ENCODE measurements around the gene HEATR3.

Gene HEATR3

DNA sequence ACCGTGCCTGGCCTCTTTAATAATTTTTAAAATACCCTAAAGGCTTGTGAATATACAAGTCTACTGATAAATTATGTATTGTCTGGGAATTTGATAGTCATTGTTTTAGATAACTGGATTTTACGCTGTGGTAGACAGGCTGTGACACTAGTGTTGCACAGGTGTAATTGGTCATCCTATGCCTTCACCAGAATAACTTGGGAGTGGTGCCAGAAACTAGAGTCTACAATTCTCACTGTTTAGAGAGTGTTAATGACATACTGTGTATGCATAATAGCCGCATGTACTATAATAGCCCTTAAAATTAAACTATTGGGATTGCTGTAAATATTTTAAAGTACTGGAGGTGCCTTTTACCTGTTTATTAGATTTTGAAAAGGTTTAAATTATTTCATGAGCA, 29.3 kb upstream of the HEATR3 start:
- Histone ChIP-seq H3K36me3 (ENCODE audit: control insufficient read depth, insufficient read depth, low read length) (no peaks in the 10 kb centered on the region; the same call in 1 of the 2 replicates), H3K4me3 (ENCODE audit: low read length) (no peak overlapping the region), H3K4me1 (ENCODE audit: control insufficient read depth, insufficient read depth, low read length) (no peaks in the 10 kb centered on the region), H3K9me3 (ENCODE audit: control insufficient read depth, insufficient read depth, low read length) (no peaks in the 10 kb centered on the region), H3K27me3 (ENCODE audit: control insufficient read depth, insufficient read depth, low read length) (no peaks in the 10 kb centered on the region), H3K27ac (ENCODE audit: low read length) (no peak overlapping the region)
- no CpG with 5 or more reads among the region's 3 CpGs for WGBS (ENCODE audit: insufficient coverage, insufficient read length)
- no peak for DNase-seq (ENCODE audit: low read depth, low spot score)

GRCh38 chr16:50037662-50038220, 28.0 kb upstream of the HEATR3 start:
- Histone ChIP-seq H3K9me3 (ENCODE audit: control insufficient read depth, insufficient read depth, low read length) (no peaks in the 10 kb centered on the region), H3K27me3 (ENCODE audit: control insufficient read depth, insufficient read depth, low read length) (no peaks in the 10 kb centered on the region), H3K4me1 (ENCODE audit: control insufficient read depth, insufficient read depth, low read length) (no peaks in the 10 kb centered on the region), H3K27ac (ENCODE audit: low read length) (no peak overlapping the region), H3K36me3 (ENCODE audit: control insufficient read depth, insufficient read depth, low read length) (no peaks in the 10 kb centered on the region), H3K4me3 (ENCODE audit: low read length) (no peak overlapping the region)
- DNase-seq (ENCODE audit: low read depth, low spot score): no peak
- no CpG with 5 or more reads among the region's 2 CpGs for WGBS (ENCODE audit: insufficient coverage, insufficient read length)

DNA sequence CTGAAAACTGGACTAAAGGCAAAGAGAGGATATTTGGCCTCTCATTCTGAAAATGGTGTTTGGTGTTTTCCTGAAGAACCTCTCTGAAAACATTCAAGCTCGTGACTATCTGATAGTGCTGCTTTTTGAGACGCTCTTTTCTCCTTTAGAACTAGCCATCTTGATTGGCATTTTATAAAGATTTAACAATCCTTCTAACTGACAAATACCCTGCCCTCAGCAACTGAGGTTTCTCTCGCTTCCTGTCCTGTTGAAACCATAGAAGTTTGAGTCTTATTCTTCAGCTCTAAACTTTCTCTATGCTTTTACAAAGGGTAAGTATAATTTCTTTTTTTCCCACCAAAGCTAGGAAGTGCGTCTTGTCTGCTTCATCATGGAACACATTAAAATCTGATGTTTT, 27.5 kb upstream of the HEATR3 start:
- no peaks in the 10 kb centered on the region for H3K27me3 ChIP-seq (ENCODE audit: control insufficient read depth, insufficient read depth, low read length)
- H3K4me3 ChIP-seq (ENCODE audit: low read length): no peak overlapping the region
- no peak for DNase-seq (ENCODE audit: low read depth, low spot score)
- no CpG with 5 or more reads among the region's 4 CpGs for WGBS (ENCODE audit: insufficient coverage, insufficient read length)
- H3K4me1 ChIP-seq (ENCODE audit: control insufficient read depth, insufficient read depth, low read length): no peaks in the 10 kb centered on the region
- no peaks in the 10 kb centered on the region for H3K36me3 ChIP-seq (ENCODE audit: control insufficient read depth, insufficient read depth, low read length)
- no peaks in the 10 kb centered on the region for H3K9me3 ChIP-seq (ENCODE audit: control insufficient read depth, insufficient read depth, low read length)
- H3K27ac ChIP-seq (ENCODE audit: low read length): no peak overlapping the region

DNA sequence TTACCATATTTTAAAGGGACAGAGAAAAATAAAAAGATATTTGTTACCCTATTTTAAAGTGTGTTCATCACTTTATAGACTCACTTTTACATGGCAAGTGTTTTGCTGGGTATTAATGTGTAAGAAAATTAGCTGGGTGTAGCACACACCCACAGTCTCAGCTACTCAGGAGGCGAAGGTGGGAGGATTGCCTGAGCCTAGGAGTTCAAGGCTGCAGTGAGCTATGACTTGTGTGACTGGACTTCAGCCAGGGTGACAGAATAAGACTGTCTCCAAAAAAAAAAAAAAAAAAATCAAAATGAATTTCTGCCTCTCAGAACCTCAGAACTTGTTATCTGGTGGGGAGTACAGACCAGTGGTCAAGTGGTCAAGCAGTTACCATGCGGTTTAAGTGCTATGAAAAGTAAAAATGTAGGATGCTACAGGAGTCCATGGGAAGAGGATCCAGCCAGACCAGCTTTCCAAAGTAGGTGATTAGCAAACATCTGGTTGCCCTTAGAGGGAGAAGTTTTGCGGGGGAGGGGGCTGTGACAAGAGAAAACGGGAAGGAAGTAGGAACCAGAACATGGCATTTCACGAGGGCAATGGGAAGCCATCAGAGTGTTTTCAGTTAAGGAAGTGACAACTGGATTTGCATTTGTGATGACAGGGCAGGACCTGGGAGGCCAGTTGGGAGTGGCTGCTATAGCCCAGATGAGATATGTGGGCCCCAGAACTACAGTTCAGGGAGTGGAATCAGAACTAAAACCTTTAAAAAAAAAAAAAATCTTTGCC, 26.8 kb upstream of the HEATR3 start:
- H3K4me3 ChIP-seq (ENCODE audit: low read length): no peak overlapping the region
- no peak for DNase-seq (ENCODE audit: low read depth, low spot score)
- no peaks in the 10 kb centered on the region for H3K4me1 ChIP-seq (ENCODE audit: control insufficient read depth, insufficient read depth, low read length)
- WGBS (ENCODE audit: insufficient coverage, insufficient read length): no CpG with 5 or more reads among the region's 5 CpGs
- no peaks in the 10 kb centered on the region for H3K27me3 ChIP-seq (ENCODE audit: control insufficient read depth, insufficient read depth, low read length)
- no peaks in the 10 kb centered on the region for H3K9me3 ChIP-seq (ENCODE audit: control insufficient read depth, insufficient read depth, low read length)
- no peak overlapping the region for H3K27ac ChIP-seq (ENCODE audit: low read length)
- H3K36me3 ChIP-seq (ENCODE audit: control insufficient read depth, insufficient read depth, low read length): no peaks in the 10 kb centered on the region

DNA sequence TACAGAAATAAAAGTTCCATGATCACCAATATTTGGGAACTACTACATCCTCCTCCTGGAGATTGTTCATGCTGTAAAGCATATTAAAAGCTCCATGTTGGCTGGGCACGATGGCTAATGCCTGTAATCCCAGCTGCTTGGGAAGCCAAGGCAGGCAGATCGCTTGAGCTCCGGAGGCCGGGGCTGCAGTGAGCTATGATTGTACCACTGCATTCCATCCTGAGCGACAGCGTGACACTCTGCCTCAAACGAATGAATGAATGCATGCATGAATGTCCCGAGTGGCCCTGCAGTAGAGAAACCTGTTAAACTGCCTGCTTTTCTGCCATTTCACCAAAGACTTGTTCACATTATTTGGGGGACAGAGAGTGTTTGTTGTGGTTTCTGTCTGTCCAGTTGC, 25.8 kb upstream of the HEATR3 start:
- no CpG with 5 or more reads among the region's 8 CpGs for WGBS (ENCODE audit: insufficient coverage, insufficient read length)

DNA sequence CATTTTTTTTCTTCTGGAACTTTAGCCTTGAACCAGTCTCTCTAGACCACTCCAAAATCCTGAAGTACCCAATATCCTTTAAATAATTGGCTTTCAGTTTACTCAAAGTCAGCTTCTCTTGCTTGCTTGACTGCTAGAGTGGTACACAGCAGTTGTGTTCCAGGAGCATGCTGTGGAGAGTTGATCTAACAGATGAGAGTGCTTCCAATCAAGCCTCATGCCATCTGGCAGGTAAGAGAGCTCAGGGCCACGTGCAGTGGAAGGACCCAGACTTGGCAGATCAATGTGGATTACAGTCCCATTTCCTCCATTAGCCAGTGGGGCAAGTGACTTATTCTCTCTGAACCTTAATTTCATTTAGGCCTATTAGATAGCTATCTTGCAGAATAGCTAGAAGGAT, 25.1 kb upstream of the HEATR3 start:
- no CpG with 5 or more reads among the region's 1 CpG for WGBS (ENCODE audit: insufficient coverage, insufficient read length)
- Histone ChIP-seq H3K36me3 (ENCODE audit: control insufficient read depth, insufficient read depth, low read length) (no peaks in the 10 kb centered on the region), H3K9me3 (ENCODE audit: control insufficient read depth, insufficient read depth, low read length) (no peaks in the 10 kb centered on the region), H3K4me1 (ENCODE audit: control insufficient read depth, insufficient read depth, low read length) (no peaks in the 10 kb centered on the region), H3K27ac (ENCODE audit: low read length) (no peak overlapping the region), H3K4me3 (ENCODE audit: low read length) (no peak overlapping the region), H3K27me3 (ENCODE audit: control insufficient read depth, insufficient read depth, low read length) (no peaks in the 10 kb centered on the region)
- no peak for DNase-seq (ENCODE audit: low read depth, low spot score)

More for the DNA sequence above, 25.8 kb upstream of the HEATR3 start:
- Histone ChIP-seq H3K27me3 (ENCODE audit: control insufficient read depth, insufficient read depth, low read length) (no peaks in the 10 kb centered on the region), H3K36me3 (ENCODE audit: control insufficient read depth, insufficient read depth, low read length) (no peaks in the 10 kb centered on the region), H3K9me3 (ENCODE audit: control insufficient read depth, insufficient read depth, low read length) (no peaks in the 10 kb centered on the region), H3K4me1 (ENCODE audit: control insufficient read depth, insufficient read depth, low read length) (no peaks in the 10 kb centered on the region), H3K27ac (ENCODE audit: low read length) (no peak overlapping the region), H3K4me3 (ENCODE audit: low read length) (no peak overlapping the region)
- DNase-seq (ENCODE audit: low read depth, low spot score): no peak

GRCh38 chr16:50043358-50043757, 22.4 kb upstream of the HEATR3 start:
- no peak for DNase-seq (ENCODE audit: low read depth, low spot score)
- Histone ChIP-seq H3K4me1 (ENCODE audit: control insufficient read depth, insufficient read depth, low read length) (no peaks in the 10 kb centered on the region), H3K4me3 (ENCODE audit: low read length) (no peak overlapping the region), H3K36me3 (ENCODE audit: control insufficient read depth, insufficient read depth, low read length) (no peaks in the 10 kb centered on the region), H3K27me3 (ENCODE audit: control insufficient read depth, insufficient read depth, low read length) (no peaks in the 10 kb centered on the region), H3K9me3 (ENCODE audit: control insufficient read depth, insufficient read depth, low read length) (no peaks in the 10 kb centered on the region), H3K27ac (ENCODE audit: low read length) (no peak overlapping the region)
- no CpG with 5 or more reads among the region's 5 CpGs for WGBS (ENCODE audit: insufficient coverage, insufficient read length)

DNA sequence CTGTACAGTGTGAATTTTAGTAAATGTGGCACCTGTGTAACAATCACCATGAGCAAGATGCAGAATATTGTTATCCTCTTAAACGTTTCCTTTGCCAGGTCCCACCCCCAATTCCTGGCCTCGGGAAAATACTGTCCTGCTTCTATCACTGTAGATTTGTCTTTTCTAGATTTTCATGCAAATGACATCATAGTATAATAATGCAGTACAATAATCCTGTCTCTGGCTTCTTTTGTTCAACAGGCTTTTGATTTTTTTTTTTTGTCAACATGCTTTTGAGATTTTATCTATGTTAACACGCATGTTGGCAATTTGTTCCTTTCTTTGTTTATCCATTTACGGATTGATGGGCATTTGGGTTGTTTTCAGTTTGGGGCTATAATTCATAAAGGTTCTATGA, 20.4 kb upstream of the HEATR3 start:
- Histone ChIP-seq H3K9me3 (ENCODE audit: control insufficient read depth, insufficient read depth, low read length) (no peaks in the 10 kb centered on the region), H3K27ac (ENCODE audit: low read length) (no peak overlapping the region), H3K36me3 (ENCODE audit: control insufficient read depth, insufficient read depth, low read length) (no peaks in the 10 kb centered on the region), H3K4me1 (ENCODE audit: control insufficient read depth, insufficient read depth, low read length) (no peaks in the 10 kb centered on the region), H3K27me3 (ENCODE audit: control insufficient read depth, insufficient read depth, low read length) (no peaks in the 10 kb centered on the region), H3K4me3 (ENCODE audit: low read length) (no peak overlapping the region)
- WGBS (ENCODE audit: insufficient coverage, insufficient read length): no CpG with 5 or more reads among the region's 4 CpGs
- no peak for DNase-seq (ENCODE audit: low read depth, low spot score)

GRCh38 chr16:50046853-50047252, 18.9 kb upstream of the HEATR3 start:
- H3K4me3 ChIP-seq (ENCODE audit: low read length): no peak overlapping the region
- no CpG with 5 or more reads among the region's 6 CpGs for WGBS (ENCODE audit: insufficient coverage, insufficient read length)
- no peaks in the 10 kb centered on the region for H3K4me1 ChIP-seq (ENCODE audit: control insufficient read depth, insufficient read depth, low read length)
- no peaks in the 10 kb centered on the region for H3K9me3 ChIP-seq (ENCODE audit: control insufficient read depth, insufficient read depth, low read length)
- DNase-seq (ENCODE audit: low read depth, low spot score): no peak
- no peaks in the 10 kb centered on the region for H3K27me3 ChIP-seq (ENCODE audit: control insufficient read depth, insufficient read depth, low read length)
- no peaks in the 10 kb centered on the region for H3K36me3 ChIP-seq (ENCODE audit: control insufficient read depth, insufficient read depth, low read length)
- H3K27ac ChIP-seq (ENCODE audit: low read length): no peak overlapping the region

DNA sequence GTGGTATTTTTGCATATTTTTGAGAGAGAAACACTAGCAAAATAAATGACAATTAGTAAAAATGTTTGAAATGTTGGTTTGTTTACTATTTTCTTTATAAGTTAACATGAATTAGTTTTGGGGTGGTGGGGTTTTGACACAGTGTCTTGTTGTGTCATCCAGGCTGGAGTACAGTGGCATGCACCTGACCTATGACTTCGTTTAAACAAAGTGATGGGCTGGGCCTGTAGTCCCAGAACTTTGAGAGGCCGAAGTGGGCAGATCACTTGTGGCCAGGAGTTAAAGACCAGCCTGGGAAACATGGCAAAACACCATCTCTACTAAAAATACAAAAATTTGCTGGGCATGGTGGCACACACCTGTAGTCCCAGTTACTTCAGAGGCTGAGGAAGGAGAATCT, 17.9 kb upstream of the HEATR3 start:
- WGBS (ENCODE audit: insufficient coverage, insufficient read length): no CpG with 5 or more reads among the region's 2 CpGs
- Histone ChIP-seq H3K27me3 (ENCODE audit: control insufficient read depth, insufficient read depth, low read length) (no peaks in the 10 kb centered on the region), H3K4me3 (ENCODE audit: low read length) (no peak overlapping the region), H3K4me1 (ENCODE audit: control insufficient read depth, insufficient read depth, low read length) (no peaks in the 10 kb centered on the region), H3K27ac (ENCODE audit: low read length) (no peak overlapping the region), H3K9me3 (ENCODE audit: control insufficient read depth, insufficient read depth, low read length) (no peaks in the 10 kb centered on the region), H3K36me3 (ENCODE audit: control insufficient read depth, insufficient read depth, low read length) (no peaks in the 10 kb centered on the region)
- no peak for DNase-seq (ENCODE audit: low read depth, low spot score)

- H3K27ac ChIP-seq (ENCODE audit: low read length): no peak overlapping the region
- no peak overlapping the region for H3K4me3 ChIP-seq (ENCODE audit: low read length)
- no peaks in the 10 kb centered on the region for H3K36me3 ChIP-seq (ENCODE audit: control insufficient read depth, insufficient read depth, low read length)
- H3K4me1 ChIP-seq (ENCODE audit: control insufficient read depth, insufficient read depth, low read length): no peaks in the 10 kb centered on the region
- no peak for DNase-seq (ENCODE audit: low read depth, low spot score)
- H3K9me3 ChIP-seq (ENCODE audit: control insufficient read depth, insufficient read depth, low read length): no peaks in the 10 kb centered on the region
- WGBS (ENCODE audit: insufficient coverage, insufficient read length): no CpG with 5 or more reads among the region's 2 CpGs
- no peaks in the 10 kb centered on the region for H3K27me3 ChIP-seq (ENCODE audit: control insufficient read depth, insufficient read depth, low read length)
Measured at GRCh38 chr16:50050802-50051201, 15.0 kb upstream of the HEATR3 start.
